GM23338 (cell line): ENCODE measurements around the gene AFF2. TPM values are rescaled to one million over a fixed set of nuclear protein-coding genes. Genes with fewer than 3 reads are reported as not detected.

Source experiments
- ATAC-seq: fragments of 200-7000 bp; cut with Tn5 transposase; 3 replicates; pipeline ENCODE4 v1.9.1; 2020
- DNase-seq: peaks from one replicate; pipeline ENCODE4 v3.0.0-alpha.2; 2015; ENCODE audit warnings: low spot score
- H2AFZ ChIP-seq: fragments of 200-600 bp; sonication (generic); 2 replicates; pipeline ENCODE4 v1.8.0; 2016; ENCODE audit warnings: antibody characterized with exemption, mild to moderate bottlenecking, moderate library complexity
- H3F3A ChIP-seq: fragments of 200-600 bp; sonication (generic); replicated peaks from 2 replicates; pipeline ENCODE4 v1.8.0; 2017; ENCODE audit warnings: antibody characterized with exemption, mixed run types, low read depth
- H3K27ac ChIP-seq: fragments of 200-600 bp; sonication (generic); 2 replicates; pipeline ENCODE4 v1.6.1; 2016; ENCODE audit warnings: low read depth
- H3K27me3 ChIP-seq: fragments of 200-600 bp; sonication (generic); 2 replicates; pipeline ENCODE4 v1.8.0; 2016; ENCODE audit warnings: mild to moderate bottlenecking, mixed run types, moderate library complexity; ENCODE audit not compliant: insufficient read depth
- H3K36me3 ChIP-seq: fragments of 200-600 bp; sonication (generic); 2 replicates; pipeline ENCODE4 v1.8.0; 2016; ENCODE audit warnings: mild to moderate bottlenecking; ENCODE audit not compliant: insufficient read depth
- H3K4me1 ChIP-seq: fragments of 200-600 bp; sonication (generic); 2 replicates; pipeline ENCODE4 v1.8.0; 2016; ENCODE audit warnings: mild to moderate bottlenecking, moderate library complexity; ENCODE audit not compliant: insufficient read depth
- H3K4me2 ChIP-seq: fragments of 200-600 bp; sonication (generic); 2 replicates; pipeline ENCODE4 v1.7.1; 2017; ENCODE audit warnings: mixed run types
- H3K4me3 ChIP-seq: fragments of 200-600 bp; sonication (generic); 2 replicates; pipeline ENCODE4 v1.6.1; 2016; ENCODE audit warnings: mixed run types
- H3K79me2 ChIP-seq: fragments of 200-600 bp; sonication (generic); replicated peaks from 2 replicates; pipeline ENCODE4 v1.8.0; 2017; ENCODE audit warnings: mild to moderate bottlenecking; ENCODE audit not compliant: insufficient read depth
- H3K9me2 ChIP-seq: fragments of 200-600 bp; sonication (generic); 2 replicates; pipeline ENCODE4 v1.8.0; 2017; ENCODE audit not compliant: insufficient read depth
- H4K20me1 ChIP-seq: fragments of 200-600 bp; sonication (generic); replicated peaks from 2 replicates; pipeline ENCODE4 v1.8.0; 2017; ENCODE audit warnings: mild to moderate bottlenecking; ENCODE audit not compliant: insufficient read depth
- H3K27ac Mint-ChIP-seq: 2 replicates; pipeline ENCODE4 v1.8.0; 2020; ENCODE audit warnings: inconsistent platforms, mild to moderate bottlenecking, moderate library complexity, mixed read lengths
- H3K27me3 Mint-ChIP-seq: 3 replicates; pipeline ENCODE4 v1.8.0; 2022; ENCODE audit warnings: low read depth, mild to moderate bottlenecking, moderate library complexity, mixed read lengths, inconsistent platforms; ENCODE audit not compliant: insufficient read depth, poor library complexity
- H3K36me3 Mint-ChIP-seq: 3 replicates; pipeline ENCODE4 v1.8.0; 2021; ENCODE audit warnings: low read depth, mild to moderate bottlenecking, inconsistent platforms, moderate library complexity, mixed read lengths
- H3K4me1 Mint-ChIP-seq: 3 replicates; pipeline ENCODE4 v1.8.0; 2020; ENCODE audit warnings: mild to moderate bottlenecking, inconsistent platforms, mixed read lengths
- H3K4me3 Mint-ChIP-seq: 3 replicates; pipeline ENCODE4 v1.8.0; 2021; ENCODE audit warnings: moderate library complexity, mild to moderate bottlenecking, inconsistent platforms, mixed read lengths
- H3K9me3 Mint-ChIP-seq: 3 replicates; pipeline ENCODE4 v1.8.0; 2020; ENCODE audit warnings: moderate library complexity, mild to moderate bottlenecking, inconsistent platforms, mixed read lengths
- CREB1 ChIP-seq: fragments of 250-450 bp; sonication (Bioruptor Pico); IDR thresholded peaks from 2 replicates; pipeline ENCODE4 v1.5.0; 2020; ENCODE audit warnings: low read depth, mild to moderate bottlenecking, moderate library complexity
- CTCF ChIP-seq, 2 experiments: fragments of 200-600 bp in 1 of 2; sonication (generic) in 1 of 2; conservative IDR thresholded peaks; 2 replicates each; pipeline versions ENCODE4 v1.5.1 to v1.6.1; 2016 to 2017; ENCODE audit warnings: antibody characterized with exemption in 2 of 2, low read depth in 2 of 2, mild to moderate bottlenecking in 2 of 2, moderate library complexity in 1 of 2
- EZH2 ChIP-seq: fragments of 200-600 bp; sonication (generic); IDR thresholded peaks from one replicate; pipeline ENCODE4 v1.8.0; 2017; ENCODE audit warnings: antibody characterized with exemption, mild to moderate bottlenecking, low read depth; ENCODE audit not compliant: unreplicated experiment
- EZH2phosphoT487 ChIP-seq: fragments of 200-600 bp; sonication (generic); IDR thresholded peaks from one replicate; pipeline ENCODE4 v1.8.1; 2018; ENCODE audit warnings: antibody characterized with exemption; ENCODE audit not compliant: unreplicated experiment
- JUNB ChIP-seq: IDR thresholded peaks from one replicate; pipeline ENCODE4 v1.6.1; 2016; ENCODE audit warnings: antibody characterized with exemption; ENCODE audit not compliant: unreplicated experiment
- NANOG ChIP-seq: IDR thresholded peaks from 2 replicates; pipeline ENCODE4 v1.6.1; 2016; ENCODE audit warnings: antibody characterized with exemption, borderline replicate concordance
- POLR2AphosphoS5 ChIP-seq: IDR thresholded peaks from 2 replicates; pipeline ENCODE4 v1.6.1; 2016; ENCODE audit warnings: antibody characterized with exemption, low read depth
- REST ChIP-seq: IDR thresholded peaks from one replicate; pipeline ENCODE4 v1.6.1; 2018; ENCODE audit warnings: antibody characterized with exemption; ENCODE audit not compliant: unreplicated experiment
- STAT1 ChIP-seq: IDR thresholded peaks from one replicate; pipeline ENCODE4 v1.6.1; 2016; ENCODE audit warnings: antibody characterized with exemption; ENCODE audit not compliant: unreplicated experiment
- ZNF114 ChIP-seq: fragments of 250-450 bp; sonication (Bioruptor Pico); IDR thresholded peaks from 2 replicates; pipeline ENCODE4 v1.5.0; 2020; ENCODE audit warnings: mild to moderate bottlenecking, moderate library complexity
- ZNF331 ChIP-seq: fragments of 250-450 bp; sonication (Bioruptor Pico); IDR thresholded peaks from 2 replicates; pipeline ENCODE4 v1.5.0; 2020; ENCODE audit warnings: low read depth, mild to moderate bottlenecking, moderate library complexity
- ZNF462 ChIP-seq: fragments of 250-450 bp; sonication (Bioruptor Pico); IDR thresholded peaks from 2 replicates; pipeline ENCODE4 v1.5.0; 2020; ENCODE audit warnings: mild to moderate bottlenecking, moderate library complexity
- polyA plus RNA-seq: library from polyadenylated mRNA; unstranded; fragments of >200 nt; fragmentation: Nextera tagmentation; extraction: Ambion mirVana; gene quantifications from 2 replicates; pipeline ENCODE4 v1.2.1, GENCODE V29; 2016
- total RNA-seq: library from RNA; depleted of rRNA; stranded (reverse); fragments of >200 nt; shearing (Covaris generic); gene quantifications from 2 replicates; pipeline ENCODE4 v1.2.3, GENCODE V29; 2014
- TF ChIP-seq, protein P1 (sequence below): IDR thresholded peaks from 2 replicates; pipeline ENCODE4 v1.6.1; 2016; ENCODE audit warnings: antibody characterized with exemption

Gene AFF2
- total and polyA plus RNA-seq, 2 experiments from 2014 or later, result 1.6 to 5.8 TPM

GRCh38 chrX:148715361-148715760 lies 214.9 kb downstream of the AFF2 start:
- Histone ChIP-seq H2AFZ (no peak overlapping the region), H3K9me2 (no peaks in the 10 kb centered on the region), H3K27ac (no peak overlapping the region), H3F3A (no peaks in the 10 kb centered on the region), H3K27me3 (no peaks in the 10 kb centered on the region), H3K4me1 (no peaks in the 10 kb centered on the region), H3K36me3 (no peaks in the 10 kb centered on the region), H3K4me3 (no peak overlapping the region), H4K20me1 (no peaks in the 10 kb centered on the region), H3K4me2 (no peak overlapping the region), H3K79me2 (no peaks in the 10 kb centered on the region)
- no peak overlapping the region for H3K4me3 Mint-ChIP-seq
- no peaks in the 10 kb centered on the region for H3K27me3 Mint-ChIP-seq
- no peak for ATAC-seq
- no peak for TF ChIP-seq CTCF (conservative IDR thresholded peaks at IDR 0.05; ENCODE audit: low read depth in 2 of 2)
- TF ChIP-seq, protein P1, sequence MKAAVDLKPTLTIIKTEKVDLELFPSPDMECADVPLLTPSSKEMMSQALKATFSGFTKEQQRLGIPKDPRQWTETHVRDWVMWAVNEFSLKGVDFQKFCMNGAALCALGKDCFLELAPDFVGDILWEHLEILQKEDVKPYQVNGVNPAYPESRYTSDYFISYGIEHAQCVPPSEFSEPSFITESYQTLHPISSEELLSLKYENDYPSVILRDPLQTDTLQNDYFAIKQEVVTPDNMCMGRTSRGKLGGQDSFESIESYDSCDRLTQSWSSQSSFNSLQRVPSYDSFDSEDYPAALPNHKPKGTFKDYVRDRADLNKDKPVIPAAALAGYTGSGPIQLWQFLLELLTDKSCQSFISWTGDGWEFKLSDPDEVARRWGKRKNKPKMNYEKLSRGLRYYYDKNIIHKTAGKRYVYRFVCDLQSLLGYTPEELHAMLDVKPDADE, result no peak
- TF ChIP-seq STAT1, result no peak
- TF ChIP-seq JUNB, result no peak
- no peak for TF ChIP-seq NANOG
- no peak for TF ChIP-seq EZH2phosphoT487
- no peak for TF ChIP-seq CREB1 (CRISPR knock-in tag)
- TF ChIP-seq EZH2, result no peak
- TF ChIP-seq ZNF331 (CRISPR knock-in tag), result no peak
- TF ChIP-seq REST, result no peak
- TF ChIP-seq ZNF114, result no peak
- TF ChIP-seq POLR2AphosphoS5, result no peak
- TF ChIP-seq ZNF462 (CRISPR knock-in tag), result no peak
- H3K4me1 Mint-ChIP-seq, result no peaks in the 10 kb centered on the region
- no peak overlapping the region for H3K27ac Mint-ChIP-seq
- DNase-seq, result no peak
- no peaks in the 10 kb centered on the region for H3K9me3 Mint-ChIP-seq
- H3K36me3 Mint-ChIP-seq, result no peaks in the 10 kb centered on the region
